Activated CD4-positive, alpha-beta T cell treated with anti-CD3 and anti-CD28 coated beads, Interleukin-2, amount 50 U/mL, for 16 hours (primary cell): ENCODE measurements around the gene DHX8.

Source experiments
- DNase-seq: peaks from one replicate; pipeline ENCODE4 v3.0.0-alpha.2; 2020

Gene DHX8

GRCh38 chr17:43526886-43527648 is 43.3 kb downstream of the DHX8 start:
- DNase-seq: no peak

DNA sequence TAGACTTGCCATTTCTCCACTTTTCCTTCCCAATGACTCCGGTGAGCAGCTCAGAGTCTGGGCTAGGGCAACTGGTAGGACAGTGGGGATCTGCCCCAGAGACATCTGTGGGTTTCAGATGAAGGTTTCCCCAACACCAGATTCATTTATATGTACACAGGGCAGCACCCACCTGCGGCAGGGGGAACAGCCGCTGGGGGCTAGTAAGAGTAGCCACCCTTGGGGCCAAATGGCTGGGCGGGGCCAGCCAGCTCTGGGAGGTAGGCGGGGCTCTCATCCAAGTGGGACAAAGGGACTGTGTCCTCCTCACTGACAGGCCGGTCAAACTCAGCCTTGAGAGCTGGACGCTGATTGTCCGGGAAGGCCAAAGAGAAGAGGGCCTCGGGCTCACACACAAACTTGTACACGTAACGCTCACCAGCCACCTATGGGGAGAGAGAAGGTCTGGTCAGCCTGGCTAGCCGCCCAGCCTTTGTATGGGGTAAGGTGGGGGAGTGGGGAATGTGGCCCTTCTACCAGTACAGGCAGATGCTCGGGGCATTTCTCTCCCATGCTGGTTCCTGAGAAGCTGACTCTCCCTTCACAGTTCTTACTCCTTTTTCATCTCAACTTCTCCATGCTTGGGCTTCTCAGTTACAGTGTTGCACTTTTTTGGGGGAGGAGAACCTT is 44.7 kb downstream of the DHX8 start:
- no peak for DNase-seq

- DNase-seq: no peak
Measured at GRCh38 chr17:43528988-43529814, 45.4 kb downstream of the DHX8 start.

- no peak for DNase-seq
Measured at GRCh38 chr17:43529947-43530287, 46.1 kb downstream of the DHX8 start.

- no peak for DNase-seq
Measured at GRCh38 chr17:43530288-43531081, 46.7 kb downstream of the DHX8 start.

- DNase-seq: no peak
Measured at GRCh38 chr17:43531082-43531378, 47.3 kb downstream of the DHX8 start.

DNA sequence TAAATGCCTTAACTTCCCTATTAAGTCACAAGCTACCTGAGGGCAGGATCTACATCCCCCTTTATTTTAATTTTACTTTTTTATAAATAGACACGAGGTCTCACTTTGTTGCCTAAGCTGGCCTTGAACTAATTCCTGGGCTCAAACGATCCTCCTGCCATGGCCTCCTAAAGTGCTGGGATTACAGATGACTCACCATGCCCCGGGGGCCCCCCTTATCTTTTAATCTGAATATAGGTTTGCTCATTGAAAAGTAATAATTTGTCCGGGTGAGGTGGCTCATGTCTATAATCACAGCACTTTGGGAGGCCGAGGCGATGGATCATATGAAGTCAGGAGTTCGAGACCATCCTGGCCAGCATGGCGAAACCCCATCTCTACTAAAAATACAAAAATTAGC is 48.2 kb downstream of the DHX8 start:
- no peak for DNase-seq

DNA sequence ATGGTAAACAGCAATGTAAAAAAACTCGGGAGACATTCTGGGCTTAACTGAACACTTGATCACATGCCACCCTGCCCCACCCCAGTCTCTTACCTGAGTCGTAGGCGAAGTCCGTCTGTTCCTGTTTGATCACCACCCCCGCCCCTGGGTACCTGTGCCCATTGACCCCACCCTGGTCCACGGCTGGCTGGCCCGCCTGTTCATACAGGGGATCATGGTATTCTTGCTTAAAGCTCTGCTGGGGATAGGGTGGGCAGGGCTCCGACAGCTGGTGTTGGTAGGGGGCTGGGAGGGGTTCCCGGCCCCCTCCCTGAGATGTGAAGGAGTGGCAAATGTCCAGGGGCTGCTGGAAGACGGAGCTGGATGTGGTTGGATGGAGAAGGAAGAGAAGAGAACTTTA is 48.8 kb downstream of the DHX8 start:
- no peak for DNase-seq

DNA sequence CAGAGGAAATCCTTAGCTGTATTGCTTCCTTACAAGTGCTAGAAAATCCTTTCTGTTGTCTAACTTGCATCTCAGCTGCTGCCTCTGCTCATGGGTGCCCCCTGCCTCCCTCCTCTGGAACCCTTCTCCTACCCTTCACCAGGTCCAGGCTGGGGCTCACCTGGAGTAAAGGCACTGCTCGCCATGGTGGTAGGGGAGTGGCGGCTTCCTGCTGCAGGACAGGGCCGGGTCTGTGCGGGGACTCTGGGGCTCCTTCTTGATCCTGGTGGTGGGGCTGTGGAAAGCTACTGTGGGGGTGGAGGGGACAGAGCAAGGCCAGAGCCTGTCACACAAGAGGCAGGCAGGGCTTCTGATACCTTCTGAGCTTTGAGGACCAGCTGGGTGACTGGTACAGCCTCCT is 49.9 kb downstream of the DHX8 start:
- no peak for DNase-seq

- no peak for DNase-seq
Measured at GRCh38 chr17:43534909-43535308, 51.1 kb downstream of the DHX8 start.

GRCh38 chr17:43536236-43536992 is 52.6 kb downstream of the DHX8 start:
- no peak for DNase-seq

DNA sequence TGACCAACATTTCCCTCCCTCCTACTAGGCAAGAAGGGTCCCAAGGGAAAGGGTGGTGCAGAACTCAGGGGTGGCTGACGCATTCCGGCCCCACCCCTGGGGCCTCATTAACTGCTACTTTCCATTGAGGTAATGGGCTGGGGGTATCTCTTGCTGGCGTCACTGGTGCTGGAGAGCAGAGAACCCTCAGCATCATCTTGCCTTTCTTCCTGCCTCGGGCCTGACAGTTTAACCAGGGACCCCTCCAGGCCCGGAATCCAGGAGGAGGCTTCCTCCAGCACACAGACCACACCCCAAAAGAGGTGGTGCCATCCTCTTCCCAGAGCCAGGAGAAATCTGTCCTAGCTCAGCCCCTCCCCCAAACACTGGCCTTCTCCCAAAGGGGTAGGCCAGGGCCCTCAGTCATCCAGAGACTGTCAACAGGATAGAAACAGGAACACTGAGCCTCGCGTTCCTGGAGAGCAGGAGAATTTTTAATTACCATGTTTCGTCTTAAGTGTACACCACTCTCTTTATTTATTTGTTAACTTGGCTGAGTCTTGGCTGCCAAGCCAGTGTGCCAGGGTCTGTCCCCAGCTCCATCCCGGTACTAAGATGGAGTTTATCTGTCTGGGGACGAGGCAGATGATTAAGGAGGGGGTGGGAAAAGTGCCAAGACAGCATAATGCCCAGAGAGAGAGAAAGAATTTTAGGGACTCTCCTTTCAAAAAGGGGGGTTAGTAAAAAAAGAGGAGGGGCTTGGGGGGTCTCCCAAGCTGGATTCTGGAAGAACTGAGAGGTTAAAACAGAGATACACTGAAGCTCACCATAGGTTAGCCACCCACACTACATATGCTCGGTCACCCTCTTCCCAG is 57.3 kb downstream of the DHX8 start:
- no peak for DNase-seq

- DNase-seq: no peak
Measured at GRCh38 chr17:43542859-43543258, 59.1 kb downstream of the DHX8 start.

DNA sequence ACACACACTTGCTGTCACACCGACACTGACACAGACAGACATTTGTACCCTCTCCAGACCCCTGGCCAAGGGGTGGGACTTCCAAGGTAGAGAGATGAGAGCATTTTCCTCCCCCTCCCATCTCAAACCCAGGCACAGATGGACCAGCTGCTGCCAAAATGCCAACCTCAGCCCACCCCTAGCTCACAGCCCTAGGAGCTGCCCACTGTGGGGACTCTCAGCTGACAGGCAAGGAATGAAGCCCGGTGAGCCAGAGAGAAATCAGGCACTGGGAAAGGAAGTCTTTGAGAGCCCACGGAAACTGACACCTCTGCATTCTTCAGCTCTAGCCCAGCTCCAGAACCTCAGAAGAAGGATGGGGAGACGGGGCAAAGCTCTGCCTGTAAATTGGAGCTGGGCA is 59.5 kb downstream of the DHX8 start:
- no peak for DNase-seq

GRCh38 chr17:43543771-43544575 is 60.2 kb downstream of the DHX8 start:
- DNase-seq: no peak

- no peak for DNase-seq
Measured at GRCh38 chr17:43545383-43545632, 61.5 kb downstream of the DHX8 start.

GRCh38 chr17:43546319-43547188 is 62.8 kb downstream of the DHX8 start, which contains the start of gene ETV4:
ETV4 (minus strand) TSS chr17:43546340; CDS start chr17:43545617, 723 bp downstream.
- peak; percentile 96 for DNase-seq

DNA sequence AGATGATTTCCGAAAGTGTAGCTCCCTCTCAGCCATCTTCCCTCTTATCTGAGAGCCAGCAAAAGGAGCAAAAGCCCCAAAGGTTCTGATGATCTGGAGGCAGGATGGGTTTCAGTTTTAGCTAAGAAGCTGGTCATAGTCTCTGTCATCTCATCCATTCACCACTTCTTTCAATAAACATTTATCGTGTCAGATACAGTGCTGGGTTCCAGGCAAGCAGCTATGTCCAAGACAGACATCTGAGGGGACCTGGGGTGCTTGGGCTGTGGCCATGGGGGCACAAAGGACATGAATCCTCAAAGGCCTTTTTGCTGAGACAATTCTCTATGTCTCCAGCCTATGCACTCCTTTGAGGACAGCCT is 63.4 kb downstream of the DHX8 start:
- peak; percentile 6 for DNase-seq

DNA sequence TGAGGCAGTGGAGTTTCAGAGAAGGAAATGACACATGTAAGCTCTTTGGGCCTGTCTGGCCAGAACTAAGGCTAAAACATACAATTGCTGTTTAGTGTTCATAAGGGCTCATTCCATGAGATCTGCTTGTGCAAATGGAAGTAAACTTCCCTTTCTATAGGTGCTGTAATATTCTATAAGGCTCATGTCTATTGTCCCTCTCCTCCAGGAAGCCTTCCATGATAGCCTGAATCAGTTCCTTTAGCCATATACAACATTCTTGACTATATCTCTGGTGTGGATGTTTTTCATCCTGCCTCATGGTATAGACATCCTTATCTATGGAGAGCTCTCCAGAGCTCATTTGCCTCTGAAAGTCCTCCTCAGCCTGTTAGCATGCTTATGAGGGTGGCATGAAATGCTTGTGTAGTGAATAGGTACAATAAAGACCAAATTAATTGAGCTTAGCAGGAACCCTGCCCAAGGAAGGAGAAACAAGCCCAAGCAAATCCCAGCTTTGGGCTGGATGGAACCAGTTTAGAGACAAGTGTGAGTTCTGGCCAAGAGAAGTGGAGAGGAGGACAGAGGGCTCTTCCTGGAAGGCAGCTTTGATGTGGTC is 64.0 kb downstream of the DHX8 start:
- no peak for DNase-seq
